Measurements from ENCODE around the gene PITPNC1. TPM values are rescaled to one million over a fixed set of nuclear protein-coding genes. Genes with fewer than 3 reads are reported as not detected.
A peak's percentile ranks its signal among the peaks of the same experiment; 100 is the strongest.

The PITPNC1 gene
- total and polyA plus RNA-seq, 2 donors (not counting 1 experiment from before 2014, with no cell fraction given) = 4.7 to 26.1 TPM

GRCh38 chr17:67559381-67559966 is 182.4 kb downstream of the PITPNC1 start:
- Mint-ChIP-seq H3K27me3 (no peaks in the 10 kb centered on the region), H3K9me3 (ENCODE audit: insufficient read depth) (peaks cover 6% of the 10 kb centered on the region), H3K4me3 (no peak overlapping the region), H3K4me1 (no peaks in the 10 kb centered on the region), H3K27ac (no peak overlapping the region)
- Histone ChIP-seq H3K9me3 (ENCODE audit: control extremely low read depth in 1 of 3, control insufficient read depth in 2 of 3, insufficient read depth in 1 of 3, low read length in 2 of 3) (peaks cover 0 to 10% (median 6%) of the 10 kb centered on the region in 3 donors), H3K4me2 (replicated peaks; ENCODE audit: low read depth, low read length, poor library complexity, severe bottlenecking) (no peak overlapping the region), H3K27me3 (replicated peaks in 1 of 4; ENCODE audit: control extremely low read depth in 1 of 4, control insufficient read depth in 3 of 4, insufficient read depth in 4 of 4, low read length in 3 of 4) (no peaks in the 10 kb centered on the region), H3K4me3 (ENCODE audit: control extremely low read depth in 1 of 5, extremely low read depth in 1 of 5, insufficient read depth in 1 of 5, low read depth in 2 of 5, low read length in 4 of 5) (no peak overlapping the region), H3K4me1 (ENCODE audit: control insufficient read depth in 2 of 2, insufficient read depth in 2 of 2, low read length in 2 of 2) (no peaks in the 10 kb centered on the region), H2AFZ (ENCODE audit: insufficient read depth, low read depth, low read length, poor library complexity, severe bottlenecking) (no peak overlapping the region), H3K79me2 (ENCODE audit: control insufficient read depth, insufficient read depth, low read length) (no peaks in the 10 kb centered on the region), H3K27ac (ENCODE audit: low read length in 2 of 2) (no peak overlapping the region), H3K36me3 (replicated peaks in 1 of 2; ENCODE audit: control extremely low read depth in 1 of 2, control insufficient read depth in 1 of 2, extremely low read depth in 1 of 2, insufficient read depth in 2 of 2, low read length in 1 of 2) (no peaks in the 10 kb centered on the region), H4K20me1 (ENCODE audit: control insufficient read depth, insufficient read depth, low read length, poor library complexity, severe bottlenecking) (no peaks in the 10 kb centered on the region), H3K9ac (ENCODE audit: low read length) (no peak overlapping the region)
- POLR2A ChIA-PET = no interaction called here
- no peak for DNase-seq
- TF ChIP-seq CTCF (IDR thresholded peaks at IDR 0.05) (peak; percentile 33), EZH2 (IDR thresholded peaks at IDR 0.05; ENCODE audit: borderline replicate concordance, insufficient read depth, low read depth, low read length, poor library complexity, severe bottlenecking) (no peak)
- CTCF ChIA-PET = interaction anchor here (0.6 to 1.9 kb wide), 9 partner anchors 9 to 130 kb away, joined by 3 to 10 read pairs (median 4); no protein-coding TSS in a partner anchor
- ATAC-seq (ENCODE audit: low read depth) = no peak
- 94% methylated on average over 6 of the region's 10 CpGs for WGBS (ENCODE audit: insufficient coverage)
- intact Hi-C loops (cut with micrococcal nuclease) = loop anchor here (1.0 to 5.0 kb wide), 2 partner anchors 43 to 130 kb away; no protein-coding TSS in a partner anchor

- Histone ChIP-seq H3K27ac (ENCODE audit: low read length in 2 of 2) (no peak overlapping the region), H3K9ac (ENCODE audit: low read length) (no peak overlapping the region), H4K20me1 (ENCODE audit: control insufficient read depth, insufficient read depth, low read length, poor library complexity, severe bottlenecking) (no peaks in the 10 kb centered on the region), H3K9me3 (ENCODE audit: control extremely low read depth in 1 of 3, control insufficient read depth in 2 of 3, insufficient read depth in 1 of 3, low read length in 2 of 3) (peaks cover 0 to 4% (median 0%) of the 10 kb centered on the region in 3 donors), H3K79me2 (ENCODE audit: control insufficient read depth, insufficient read depth, low read length) (no peaks in the 10 kb centered on the region), H3K27me3 (replicated peaks in 1 of 4; ENCODE audit: control extremely low read depth in 1 of 4, control insufficient read depth in 3 of 4, insufficient read depth in 4 of 4, low read length in 3 of 4) (no peaks in the 10 kb centered on the region), H3K4me2 (replicated peaks; ENCODE audit: low read depth, low read length, poor library complexity, severe bottlenecking) (no peak overlapping the region), H3K36me3 (replicated peaks in 1 of 2; ENCODE audit: control extremely low read depth in 1 of 2, control insufficient read depth in 1 of 2, extremely low read depth in 1 of 2, insufficient read depth in 2 of 2, low read length in 1 of 2) (no peaks in the 10 kb centered on the region), H2AFZ (ENCODE audit: insufficient read depth, low read depth, low read length, poor library complexity, severe bottlenecking) (no peak overlapping the region), H3K4me1 (ENCODE audit: control insufficient read depth in 2 of 2, insufficient read depth in 2 of 2, low read length in 2 of 2) (no peaks in the 10 kb centered on the region), H3K4me3 (ENCODE audit: control extremely low read depth in 1 of 5, extremely low read depth in 1 of 5, insufficient read depth in 1 of 5, low read depth in 2 of 5, low read length in 4 of 5) (no peak overlapping the region)
- Mint-ChIP-seq H3K9me3 (ENCODE audit: insufficient read depth) (no peaks in the 10 kb centered on the region), H3K27ac (no peak overlapping the region), H3K27me3 (no peaks in the 10 kb centered on the region), H3K4me1 (no peaks in the 10 kb centered on the region), H3K4me3 (no peak overlapping the region)
- ATAC-seq (ENCODE audit: low read depth) (no peak), DNase-seq (no peak)
- intact Hi-C loops (cut with micrococcal nuclease) = no loop called here
- POLR2A ChIA-PET = no interaction called here
- WGBS (ENCODE audit: insufficient coverage) = 95% methylated on average over 9 of the region's 10 CpGs
- TF ChIP-seq EZH2 (IDR thresholded peaks at IDR 0.05; ENCODE audit: borderline replicate concordance, insufficient read depth, low read depth, low read length, poor library complexity, severe bottlenecking) (no peak), CTCF (IDR thresholded peaks at IDR 0.05) (no peak)
- CTCF ChIA-PET = interaction anchor here (1.0 kb wide), 1 partner anchor 12 kb away, joined by 4 read pairs; no protein-coding TSS in a partner anchor
Observed at GRCh38 chr17:67562005-67562404, 184.9 kb downstream of the PITPNC1 start.
